Measurements from ENCODE around the gene PRM1. TPM values are rescaled to one million over a fixed set of nuclear protein-coding genes. Genes with fewer than 3 reads are reported as not detected.

Gene PRM1
- total RNA-seq, 1 experiment from 2014 or later, result not detected

- TF ChIP-seq CTCF (conservative IDR thresholded peaks at IDR 0.05; ENCODE audit: low read depth, low read length), result no peak
- TF ChIP-seq EZH2 (IDR thresholded peaks at IDR 0.05; ENCODE audit: borderline replicate concordance, low read depth, low read length, poor library complexity, severe bottlenecking), result no peak
- H3K27me3 ChIP-seq (replicated peaks; ENCODE audit: insufficient read depth, low read depth, low read length, poor library complexity), result peaks cover 16% of the 10 kb centered on the region
- intact Hi-C loops (cut with micrococcal nuclease; ENCODE audit: unreplicated experiment), result no loop called here
- POLR2A ChIA-PET (ENCODE audit: low non-redundant PET), result no interaction called here
- no TSS peak for BruUV-seq (replicated peaks)
- no peak overlapping the region for H3K4me3 ChIP-seq (ENCODE audit: low read depth, low read length, poor library complexity, severe bottlenecking)
- H3K9me3 ChIP-seq (ENCODE audit: low read depth, low read length, poor library complexity, severe bottlenecking), result no peaks in the 10 kb centered on the region
- no peaks in the 10 kb centered on the region for H3K36me3 ChIP-seq (ENCODE audit: insufficient read depth, low read length, poor library complexity, severe bottlenecking)
- no peak overlapping the region for H3K27ac ChIP-seq (ENCODE audit: low read depth, low read length, poor library complexity, severe bottlenecking)
- peaks cover 14% of the 10 kb centered on the region for H3K4me1 ChIP-seq (ENCODE audit: insufficient read depth, low read length, poor library complexity, severe bottlenecking)
- no peak for DNase-seq (ENCODE audit: low spot score)
- CTCF ChIA-PET, result interaction anchor here (0.6 kb wide), 1 partner anchor 293 kb away, joined by 5 read pairs; no protein-coding TSS in a partner anchor
Measured at GRCh38 chr16:11253009-11253994, 27.8 kb downstream of the PRM1 start.

- ChIA-PET POLR2A (ENCODE audit: low non-redundant PET) (no interaction called here), CTCF (interaction anchor here (0.6 kb wide), 1 partner anchor 293 kb away, joined by 5 read pairs; no protein-coding TSS in a partner anchor)
- H3K4me3 ChIP-seq (ENCODE audit: low read depth, low read length, poor library complexity, severe bottlenecking), result no peak overlapping the region
- H3K27me3 ChIP-seq (replicated peaks; ENCODE audit: insufficient read depth, low read depth, low read length, poor library complexity), result peaks cover 16% of the 10 kb centered on the region
- H3K27ac ChIP-seq (ENCODE audit: low read depth, low read length, poor library complexity, severe bottlenecking), result no peak overlapping the region
- intact Hi-C loops (cut with micrococcal nuclease; ENCODE audit: unreplicated experiment), result no loop called here
- TF ChIP-seq CTCF (conservative IDR thresholded peaks at IDR 0.05; ENCODE audit: low read depth, low read length), result no peak
- no peak for TF ChIP-seq EZH2 (IDR thresholded peaks at IDR 0.05; ENCODE audit: borderline replicate concordance, low read depth, low read length, poor library complexity, severe bottlenecking)
- no TSS peak for BruUV-seq (replicated peaks)
- H3K4me1 ChIP-seq (ENCODE audit: insufficient read depth, low read length, poor library complexity, severe bottlenecking), result peaks cover 14% of the 10 kb centered on the region
- no peak for DNase-seq (ENCODE audit: low spot score)
- H3K36me3 ChIP-seq (ENCODE audit: insufficient read depth, low read length, poor library complexity, severe bottlenecking), result no peaks in the 10 kb centered on the region
- no peaks in the 10 kb centered on the region for H3K9me3 ChIP-seq (ENCODE audit: low read depth, low read length, poor library complexity, severe bottlenecking)
Measured at GRCh38 chr16:11252482-11252931, 28.6 kb downstream of the PRM1 start.

- H3K4me3 ChIP-seq (ENCODE audit: low read depth, low read length, poor library complexity, severe bottlenecking), result no peak overlapping the region
- intact Hi-C loops (cut with micrococcal nuclease; ENCODE audit: unreplicated experiment), result no loop called here
Measured at GRCh38 chr16:11251525-11252481, 29.3 kb downstream of the PRM1 start.

More at GRCh38 chr16:11251525-11252481, 29.3 kb downstream of the PRM1 start:
- H3K9me3 ChIP-seq (ENCODE audit: low read depth, low read length, poor library complexity, severe bottlenecking), result no peaks in the 10 kb centered on the region
- BruUV-seq (replicated peaks), result no TSS peak
- no peak overlapping the region for H3K27ac ChIP-seq (ENCODE audit: low read depth, low read length, poor library complexity, severe bottlenecking)
- ChIA-PET CTCF (interaction anchor here (0.5 kb wide), 1 partner anchor 126 kb away, joined by 3 read pairs; no protein-coding TSS in a partner anchor), POLR2A (ENCODE audit: low non-redundant PET) (no interaction called here)
- TF ChIP-seq CTCF (conservative IDR thresholded peaks at IDR 0.05; ENCODE audit: low read depth, low read length), result no peak
- no peak for TF ChIP-seq EZH2 (IDR thresholded peaks at IDR 0.05; ENCODE audit: borderline replicate concordance, low read depth, low read length, poor library complexity, severe bottlenecking)
- H3K27me3 ChIP-seq (replicated peaks; ENCODE audit: insufficient read depth, low read depth, low read length, poor library complexity), result peaks cover 16% of the 10 kb centered on the region
- no peak for DNase-seq (ENCODE audit: low spot score)
- no peaks in the 10 kb centered on the region for H3K36me3 ChIP-seq (ENCODE audit: insufficient read depth, low read length, poor library complexity, severe bottlenecking)
- H3K4me1 ChIP-seq (ENCODE audit: insufficient read depth, low read length, poor library complexity, severe bottlenecking), result peaks cover 10% of the 10 kb centered on the region
